Measurements from ENCODE around the gene HDLBP.
"Not testable (repeated sequence)": the region's sequence is repeated elsewhere in the genome, so short reads cannot be mapped to it uniquely, and the experiment has no call there.

Gene HDLBP

GRCh38 chr2:241334813-241335212 is 19.3 kb upstream of the HDLBP start:
- no peak for DNase-seq

GRCh38 chr2:241330616-241330981 is 15.1 kb upstream of the HDLBP start:
- no peak for DNase-seq

- DNase-seq: no peak
These were observed 14.5 kb upstream of the HDLBP start for GRCh38 chr2:241329669-241330615.

GRCh38 chr2:241325257-241325656 is 9.8 kb upstream of the HDLBP start:
- no peak for DNase-seq

GRCh38 chr2:241324775-241325174 is 9.3 kb upstream of the HDLBP start:
- DNase-seq: no peak

- DNase-seq: no peak
These were observed 8.3 kb upstream of the HDLBP start for GRCh38 chr2:241323778-241324177.

GRCh38 chr2:241321886-241322285 is 6.4 kb upstream of the HDLBP start:
- DNase-seq: no peak

- no peak for DNase-seq
These were observed 5.6 kb upstream of the HDLBP start for GRCh38 chr2:241321033-241321432.

- no peak for DNase-seq
These were observed 4.9 kb upstream of the HDLBP start for GRCh38 chr2:241320394-241320793.

GRCh38 chr2:241318830-241319229 is 3.4 kb upstream of the HDLBP start:
- not testable (repeated sequence) for DNase-seq

GRCh38 chr2:241317391-241317790 is 1.9 kb upstream of the HDLBP start:
- no peak for DNase-seq

- DNase-seq: no peak
These were observed 1.4 kb upstream of the HDLBP start for GRCh38 chr2:241316825-241317224.

GRCh38 chr2:241315879-241316631 is 583 bp upstream of the HDLBP start, which contains the start of gene SEPTIN2:
Gene SEPTIN2, plus strand, starts transcription at chr2:241315925. Its CDS starts 8,308 bp downstream, at chr2:241324233.
- DNase-seq: peak; percentile 33

- peak; percentile 46 for DNase-seq
These were observed 1.0 kb downstream of the HDLBP start for GRCh38 chr2:241314226-241315092.

- DNase-seq: no peak
These were observed 1.9 kb downstream of the HDLBP start for GRCh38 chr2:241313543-241314095.

- no peak for DNase-seq
These were observed 3.4 kb downstream of the HDLBP start for GRCh38 chr2:241312082-241312481.

GRCh38 chr2:241310917-241311566 is 4.4 kb downstream of the HDLBP start:
- no peak for DNase-seq

GRCh38 chr2:241309684-241310117 is 5.8 kb downstream of the HDLBP start:
- DNase-seq: no peak

- DNase-seq: no peak
These were observed 6.5 kb downstream of the HDLBP start for GRCh38 chr2:241308832-241309500.

GRCh38 chr2:241308267-241308666 is 7.2 kb downstream of the HDLBP start:
- DNase-seq: no peak

- DNase-seq: no peak
These were observed 8.4 kb downstream of the HDLBP start for GRCh38 chr2:241307055-241307454.
